ENCODE measurements around the gene MORN5. TPM values are rescaled to one million over a fixed set of nuclear protein-coding genes. Genes with fewer than 3 reads are reported as not detected.

MORN5 gene
- total and polyA plus RNA-seq, 9 of the 15 experiments (the other 6 are each of a cell fraction or from before 2014, with no cell fraction given) = not detected

DNA sequence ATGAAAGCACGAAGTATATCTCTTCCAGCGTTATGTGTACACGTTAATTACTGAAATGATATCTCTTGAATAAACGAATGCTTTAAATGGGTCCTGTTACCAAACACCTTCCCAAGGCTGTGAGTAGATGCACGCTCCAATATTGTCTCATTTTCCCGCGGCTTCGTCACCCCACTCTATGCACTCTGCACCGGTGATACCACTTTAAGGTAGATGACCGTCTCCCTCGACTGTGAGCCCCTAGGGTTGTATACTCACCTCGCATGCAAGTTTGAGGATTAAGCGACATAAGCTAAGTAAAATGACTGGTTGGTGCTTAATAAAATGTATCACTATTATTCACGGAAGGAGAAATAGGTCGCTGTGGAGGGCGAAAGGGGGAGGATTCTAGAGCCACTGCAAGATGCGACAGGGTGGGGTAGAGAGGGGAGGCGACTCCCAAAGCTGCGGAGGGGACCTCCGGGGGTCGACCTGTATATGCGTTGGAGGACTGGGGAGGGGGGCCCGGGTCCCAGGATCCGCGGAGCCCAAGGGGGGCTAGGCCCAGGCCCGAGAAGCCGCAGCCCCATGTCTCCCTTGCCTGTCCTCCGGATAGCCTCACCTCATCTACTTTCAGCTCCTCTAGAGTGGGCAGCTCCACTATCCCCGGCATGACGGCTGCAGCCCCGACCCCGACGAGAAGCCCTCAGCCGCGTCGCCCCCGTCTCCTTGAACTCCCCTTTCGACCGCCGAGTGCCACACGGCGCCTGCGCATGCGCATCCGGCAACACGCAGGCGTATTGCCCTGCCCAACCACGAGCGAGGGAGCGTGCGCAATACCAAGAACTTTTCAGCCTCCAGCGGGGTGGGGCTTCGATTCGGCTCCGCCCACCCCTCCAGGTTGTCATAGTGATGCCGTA is at the start of gene MORN5, which contains the start of gene NDUFA8 (continued):
- TF ChIP-seq HDAC1 (IDR thresholded peaks at IDR 0.05) (0 out of 4 replicates have a peak, but pooled peaks of 1 of the 2 experiments have one; percentile 47), TBP (optimal IDR thresholded peaks at IDR 0.05; ENCODE audit: low read depth, low read length) (peak; percentile 65), ZNF232 (CRISPR knock-in tag; IDR thresholded peaks at IDR 0.05) (0 out of 2 replicates have a peak, but pooled peaks have one; percentile 29), EP400 (IDR thresholded peaks at IDR 0.05) (peak; percentile 61; the same call in 1 of the 2 replicates), PHF8 (IDR thresholded peaks at IDR 0.05; ENCODE audit: borderline replicate concordance, low read length) (peak; percentile 95), ZNF584 (CRISPR knock-in tag; IDR thresholded peaks at IDR 0.05; ENCODE audit: low read depth) (no peak), RFX1 (IDR thresholded peaks at IDR 0.05) (peak; percentile 96), POLR2A (conservative IDR thresholded peaks at IDR 0.05) (peak; percentile 93), CREM (IDR thresholded peaks at IDR 0.05; ENCODE audit: low read depth) (peak; percentile 49; the same call in 1 of the 2 replicates)
- TF ChIP-seq, protein P1, sequence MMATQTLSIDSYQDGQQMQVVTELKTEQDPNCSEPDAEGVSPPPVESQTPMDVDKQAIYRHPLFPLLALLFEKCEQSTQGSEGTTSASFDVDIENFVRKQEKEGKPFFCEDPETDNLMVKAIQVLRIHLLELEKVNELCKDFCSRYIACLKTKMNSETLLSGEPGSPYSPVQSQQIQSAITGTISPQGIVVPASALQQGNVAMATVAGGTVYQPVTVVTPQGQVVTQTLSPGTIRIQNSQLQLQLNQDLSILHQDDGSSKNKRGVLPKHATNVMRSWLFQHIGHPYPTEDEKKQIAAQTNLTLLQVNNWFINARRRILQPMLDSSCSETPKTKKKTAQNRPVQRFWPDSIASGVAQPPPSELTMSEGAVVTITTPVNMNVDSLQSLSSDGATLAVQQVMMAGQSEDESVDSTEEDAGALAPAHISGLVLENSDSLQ (IDR thresholded peaks at IDR 0.05) = no peak
- TF ChIP-seq, protein P2, sequence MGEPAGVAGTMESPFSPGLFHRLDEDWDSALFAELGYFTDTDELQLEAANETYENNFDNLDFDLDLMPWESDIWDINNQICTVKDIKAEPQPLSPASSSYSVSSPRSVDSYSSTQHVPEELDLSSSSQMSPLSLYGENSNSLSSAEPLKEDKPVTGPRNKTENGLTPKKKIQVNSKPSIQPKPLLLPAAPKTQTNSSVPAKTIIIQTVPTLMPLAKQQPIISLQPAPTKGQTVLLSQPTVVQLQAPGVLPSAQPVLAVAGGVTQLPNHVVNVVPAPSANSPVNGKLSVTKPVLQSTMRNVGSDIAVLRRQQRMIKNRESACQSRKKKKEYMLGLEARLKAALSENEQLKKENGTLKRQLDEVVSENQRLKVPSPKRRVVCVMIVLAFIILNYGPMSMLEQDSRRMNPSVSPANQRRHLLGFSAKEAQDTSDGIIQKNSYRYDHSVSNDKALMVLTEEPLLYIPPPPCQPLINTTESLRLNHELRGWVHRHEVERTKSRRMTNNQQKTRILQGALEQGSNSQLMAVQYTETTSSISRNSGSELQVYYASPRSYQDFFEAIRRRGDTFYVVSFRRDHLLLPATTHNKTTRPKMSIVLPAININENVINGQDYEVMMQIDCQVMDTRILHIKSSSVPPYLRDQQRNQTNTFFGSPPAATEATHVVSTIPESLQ (CRISPR knock-in tag; IDR thresholded peaks at IDR 0.05) = peak; percentile 42; the same call in 1 of the 2 replicates
- TF ChIP-seq, protein P3, sequence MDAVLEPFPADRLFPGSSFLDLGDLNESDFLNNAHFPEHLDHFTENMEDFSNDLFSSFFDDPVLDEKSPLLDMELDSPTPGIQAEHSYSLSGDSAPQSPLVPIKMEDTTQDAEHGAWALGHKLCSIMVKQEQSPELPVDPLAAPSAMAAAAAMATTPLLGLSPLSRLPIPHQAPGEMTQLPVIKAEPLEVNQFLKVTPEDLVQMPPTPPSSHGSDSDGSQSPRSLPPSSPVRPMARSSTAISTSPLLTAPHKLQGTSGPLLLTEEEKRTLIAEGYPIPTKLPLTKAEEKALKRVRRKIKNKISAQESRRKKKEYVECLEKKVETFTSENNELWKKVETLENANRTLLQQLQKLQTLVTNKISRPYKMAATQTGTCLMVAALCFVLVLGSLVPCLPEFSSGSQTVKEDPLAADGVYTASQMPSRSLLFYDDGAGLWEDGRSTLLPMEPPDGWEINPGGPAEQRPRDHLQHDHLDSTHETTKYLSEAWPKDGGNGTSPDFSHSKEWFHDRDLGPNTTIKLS (IDR thresholded peaks at IDR 0.05; ENCODE audit: borderline replicate concordance, low read depth) = 0 out of 2 replicates have a peak, but pooled peaks have one; percentile 30

Data from K562 (cell line).